GM19193 (cell line): ENCODE results near the gene HECW1.

Experiments used
- POLR2A ChIP-seq: IDR thresholded peaks from 4 replicates; pipeline ENCODE4 v1.6.1; 2011; ENCODE audit not compliant: insufficient read depth, insufficient read length; ENCODE audit errors: extremely low read depth

The HECW1 gene

DNA sequence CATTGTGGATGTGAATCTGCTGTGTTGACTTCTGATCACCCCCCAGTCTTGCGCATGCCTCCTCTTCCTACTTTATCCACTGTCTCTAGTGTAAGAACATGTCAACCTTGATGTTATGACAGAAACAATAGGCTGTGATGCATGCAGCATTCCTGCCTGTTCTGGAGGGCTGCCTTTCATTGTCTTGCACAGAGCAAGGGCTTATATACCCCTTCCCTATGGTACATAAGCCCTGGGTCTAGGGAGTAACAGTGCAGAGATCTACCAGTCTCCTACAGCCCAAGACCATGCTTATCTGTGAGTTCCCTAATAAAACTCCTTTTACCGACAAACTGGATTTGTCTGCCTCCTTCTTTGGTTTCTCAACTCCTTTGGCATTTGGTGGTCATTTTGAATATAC is 293.5 kb downstream of the HECW1 start:
- TF ChIP-seq POLR2A, result no peak

- no peak for TF ChIP-seq POLR2A
Observed at GRCh38 chr7:43406961-43407360, 294.5 kb downstream of the HECW1 start.

- TF ChIP-seq POLR2A, result no peak
Observed at GRCh38 chr7:43408981-43409380, 296.5 kb downstream of the HECW1 start.

GRCh38 chr7:43417455-43417854 is 305.0 kb downstream of the HECW1 start:
- TF ChIP-seq POLR2A, result no peak

- no peak for TF ChIP-seq POLR2A
Observed at GRCh38 chr7:43430411-43430810, 318.0 kb downstream of the HECW1 start.

- TF ChIP-seq POLR2A, result no peak
Observed at GRCh38 chr7:43431020-43431595, 318.7 kb downstream of the HECW1 start.

DNA sequence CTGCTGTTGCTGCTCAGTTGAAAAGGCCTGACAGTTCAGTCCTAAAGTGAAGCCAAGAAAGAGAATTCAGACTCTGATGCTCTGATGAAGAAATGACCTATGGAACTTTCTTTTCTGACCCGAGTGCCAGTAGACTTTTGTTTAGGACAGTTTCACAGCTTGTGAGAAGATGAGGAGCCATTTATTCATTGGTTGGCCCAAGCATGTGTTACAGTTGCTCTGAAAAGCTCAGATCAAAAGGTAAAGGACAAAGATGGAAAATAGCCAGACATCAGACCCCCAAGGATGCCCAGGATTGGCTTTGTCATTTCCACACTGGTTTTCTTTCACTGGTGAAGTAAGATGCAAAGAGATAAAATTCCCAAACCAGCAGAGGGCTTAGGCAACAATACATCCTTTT is 321.2 kb downstream of the HECW1 start:
- no peak for TF ChIP-seq POLR2A

DNA sequence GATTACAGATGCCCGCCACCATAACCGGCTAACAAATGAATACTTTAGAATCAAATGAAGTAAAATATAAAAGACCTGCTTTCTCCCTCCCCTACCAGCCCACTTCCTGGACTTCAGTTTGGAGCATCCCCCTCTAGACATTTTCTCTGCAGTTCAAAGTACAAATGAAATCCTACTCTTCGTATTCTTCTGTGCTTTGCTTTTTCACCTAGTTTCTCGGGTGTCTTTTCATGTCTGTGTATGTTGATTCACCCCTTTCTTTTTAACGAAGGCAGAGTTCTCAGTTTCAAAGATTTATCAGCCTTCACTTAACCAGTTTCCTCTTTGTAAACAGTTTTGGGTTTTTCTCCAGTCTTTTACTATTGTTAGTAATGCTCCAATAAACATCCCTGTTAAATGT is 324.6 kb downstream of the HECW1 start:
- no peak for TF ChIP-seq POLR2A

DNA sequence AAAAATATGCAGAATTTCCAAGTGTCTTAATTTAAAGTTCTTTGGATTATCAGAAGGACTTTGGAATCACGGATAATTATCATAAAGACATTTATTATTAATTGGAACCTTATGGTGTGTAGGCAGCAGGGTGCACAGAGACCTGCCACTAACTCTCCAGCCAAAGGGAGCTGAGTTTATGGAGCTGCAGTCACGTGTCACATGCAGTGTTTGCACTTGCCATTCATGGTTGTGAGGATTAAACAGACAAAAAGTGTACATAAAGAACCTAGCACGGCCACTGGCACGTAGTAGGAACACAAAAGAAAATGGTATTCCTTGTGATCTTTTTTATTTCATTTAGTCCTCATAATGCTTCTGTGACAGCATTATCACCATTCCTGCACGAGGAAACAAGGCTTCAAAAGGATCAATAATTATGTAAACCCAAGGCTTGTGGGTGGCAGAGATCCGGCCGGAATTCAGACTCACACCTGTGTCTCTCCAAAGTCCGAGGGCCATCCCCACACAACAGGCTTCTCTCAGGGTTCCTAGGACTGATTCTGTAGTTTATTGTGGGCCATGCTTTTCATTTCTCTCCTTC is 326.5 kb downstream of the HECW1 start:
- no peak for TF ChIP-seq POLR2A

DNA sequence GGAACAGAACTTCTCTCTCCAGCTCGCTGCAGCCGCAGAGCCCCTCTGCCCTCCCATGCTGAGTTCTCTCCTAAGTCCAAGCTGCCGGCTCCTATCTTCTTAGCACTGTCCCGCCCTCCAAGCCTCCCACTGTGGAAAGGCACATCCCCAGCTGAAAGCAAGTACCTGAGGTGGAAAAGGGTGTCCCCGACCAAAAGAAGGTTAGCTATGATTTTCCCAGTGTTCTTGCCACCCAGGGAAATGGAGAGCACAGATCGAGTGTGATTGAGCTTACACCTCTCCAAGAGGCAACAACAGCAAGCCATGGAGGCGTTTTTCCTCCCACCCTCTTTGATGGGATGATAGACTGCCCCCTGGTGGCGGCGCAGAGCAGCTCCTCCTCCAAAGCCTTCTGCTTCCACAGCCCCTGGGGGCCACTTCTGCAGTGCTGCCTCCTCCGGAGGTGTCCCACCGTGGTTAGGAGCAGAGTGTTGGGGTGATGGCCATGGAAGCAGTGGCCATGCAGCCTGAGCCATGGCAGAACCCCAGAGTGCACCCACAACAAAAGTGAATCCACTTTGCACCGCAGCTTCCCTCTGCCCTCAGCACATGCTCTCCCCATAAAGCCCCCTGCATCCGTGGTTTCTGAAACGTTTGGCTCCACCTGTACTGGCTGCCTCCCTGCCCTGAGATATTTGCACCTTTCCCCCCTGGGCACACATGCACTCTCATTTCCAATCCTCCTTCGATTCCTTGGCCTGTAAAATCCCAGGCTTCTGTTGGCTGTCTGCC is 327.4 kb downstream of the HECW1 start:
- TF ChIP-seq POLR2A, result no peak

DNA sequence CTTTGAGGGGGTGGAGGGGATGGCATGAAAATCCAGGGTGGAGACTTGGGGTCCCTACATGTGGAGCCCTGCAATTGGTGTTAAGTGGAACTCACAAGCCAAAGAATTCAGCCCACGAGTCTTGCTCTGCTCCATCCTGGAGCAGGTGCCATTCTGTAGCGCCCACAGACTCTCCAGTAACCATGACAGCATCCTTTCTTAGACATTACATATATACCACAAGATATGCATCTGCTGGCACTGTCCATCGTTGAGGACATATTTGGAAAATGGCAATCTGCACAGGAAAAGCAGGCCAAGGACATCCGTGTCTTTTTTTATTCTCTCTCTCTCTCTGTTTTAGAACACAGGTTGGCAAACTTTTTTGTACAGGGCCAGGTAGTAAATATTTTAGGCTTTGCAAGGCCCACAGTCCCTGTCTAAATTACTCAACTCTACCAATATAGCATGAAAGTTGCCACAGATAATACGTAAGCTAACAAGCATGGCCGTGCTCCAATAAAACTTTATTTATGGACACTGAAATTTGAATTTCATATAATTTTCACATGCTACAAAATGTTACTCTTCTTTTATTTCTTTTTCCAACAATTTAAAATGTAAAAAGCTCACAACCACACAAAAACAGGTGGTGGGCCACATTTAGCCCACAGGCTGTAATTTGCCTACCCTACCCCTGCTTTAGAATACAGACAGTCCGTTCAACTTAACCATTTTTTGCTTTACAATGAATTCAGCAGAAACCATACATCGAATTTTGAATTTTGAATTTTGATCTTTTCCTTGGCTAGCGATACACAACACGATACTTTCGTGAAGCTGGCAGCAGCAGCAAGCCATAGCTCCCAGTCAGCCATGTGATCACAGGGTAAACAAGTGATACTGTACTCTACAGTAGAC is 329.0 kb downstream of the HECW1 start:
- TF ChIP-seq POLR2A, result no peak

DNA sequence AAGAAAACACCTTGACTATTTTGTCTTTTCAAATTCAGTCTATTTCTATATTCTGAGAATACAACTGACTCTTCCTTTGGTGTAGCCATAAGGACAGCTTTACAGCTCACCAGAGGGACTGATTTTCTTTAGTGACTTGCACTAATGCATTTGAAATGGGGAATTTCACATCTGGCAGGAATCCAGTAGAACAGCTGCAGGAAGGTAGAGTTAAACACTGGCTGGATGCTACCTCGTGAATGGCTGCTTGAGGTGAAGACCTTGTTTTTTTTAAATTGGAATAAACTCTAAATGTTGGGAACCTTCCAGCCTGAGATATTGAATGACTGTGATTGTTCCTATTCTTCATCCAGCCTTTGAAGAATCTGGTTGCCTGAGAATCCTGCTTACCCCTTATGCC is 330.9 kb downstream of the HECW1 start:
- no peak for TF ChIP-seq POLR2A

DNA sequence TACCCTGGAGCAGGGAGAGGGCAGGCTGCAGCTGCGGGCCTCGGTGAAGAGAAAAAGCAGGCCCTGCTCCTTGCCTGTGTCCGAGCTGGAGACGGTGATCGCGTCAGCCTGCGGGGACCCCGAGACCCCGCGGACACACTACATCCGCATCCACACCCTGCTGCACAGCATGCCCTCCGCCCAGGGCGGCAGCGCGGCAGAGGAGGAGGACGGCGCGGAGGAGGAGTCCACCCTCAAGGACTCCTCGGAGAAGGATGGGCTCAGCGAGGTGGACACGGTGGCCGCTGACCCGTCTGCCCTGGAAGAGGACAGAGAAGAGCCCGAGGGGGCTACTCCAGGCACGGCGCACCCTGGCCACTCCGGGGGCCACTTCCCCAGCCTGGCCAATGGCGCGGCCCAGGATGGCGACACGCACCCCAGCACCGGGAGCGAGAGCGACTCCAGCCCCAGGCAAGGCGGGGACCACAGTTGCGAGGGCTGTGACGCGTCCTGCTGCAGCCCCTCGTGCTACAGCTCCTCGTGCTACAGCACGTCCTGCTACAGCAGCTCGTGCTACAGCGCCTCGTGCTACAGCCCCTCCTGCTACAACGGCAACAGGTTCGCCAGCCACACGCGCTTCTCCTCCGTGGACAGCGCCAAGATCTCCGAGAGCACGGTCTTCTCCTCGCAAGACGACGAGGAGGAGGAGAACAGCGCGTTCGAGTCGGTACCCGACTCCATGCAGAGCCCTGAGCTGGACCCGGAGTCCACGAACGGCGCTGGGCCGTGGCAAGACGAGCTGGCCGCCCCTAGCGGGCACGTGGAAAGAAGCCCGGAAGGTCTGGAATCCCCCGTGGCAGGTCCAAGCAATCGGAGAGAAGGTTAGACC is 332.5 kb downstream of the HECW1 start:
- no peak for TF ChIP-seq POLR2A

DNA sequence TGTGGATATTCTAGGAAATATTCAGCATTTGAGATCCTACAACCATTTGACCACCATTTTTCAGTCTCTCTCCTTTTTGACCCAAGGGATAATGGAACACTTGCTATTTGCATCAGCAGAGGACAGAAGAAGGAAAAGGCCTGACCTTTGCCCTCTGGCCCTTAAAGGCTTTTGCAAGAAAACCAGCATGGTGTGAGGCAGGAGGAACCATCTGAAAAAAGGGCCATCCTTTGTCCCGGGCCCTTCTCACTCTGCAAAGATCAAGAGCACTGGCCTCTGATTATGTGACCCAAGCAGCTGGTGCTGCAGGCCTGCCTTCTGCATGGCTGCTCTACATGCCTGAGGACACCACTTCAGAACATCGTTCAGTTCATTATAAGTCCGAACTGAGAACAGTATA is 337.1 kb downstream of the HECW1 start:
- no peak for TF ChIP-seq POLR2A
